GM12892 (cell line): Measurements from ENCODE around the gene PLAU.

Experiments
- POLR2A ChIP-seq: IDR thresholded peaks from 2 replicates; pipeline ENCODE4 v1.6.1; 2011; ENCODE audit warnings: low read depth, low read length, control low read depth
- POLR2AphosphoS5 ChIP-seq: IDR thresholded peaks from 2 replicates; pipeline ENCODE4 v1.6.1; 2011; ENCODE audit warnings: low read depth, low read length, control low read depth
- TAF1 ChIP-seq: IDR thresholded peaks from 2 replicates; pipeline ENCODE4 v1.6.1; 2011; ENCODE audit warnings: low read depth, mild to moderate bottlenecking, control low read depth, low read length, borderline replicate concordance

- TF ChIP-seq POLR2A: no peak
- no peak for TF ChIP-seq TAF1
- no peak for TF ChIP-seq POLR2AphosphoS5
Observed at GRCh38 chr10:73967022-73967429, 56.1 kb downstream of the PLAU start.
